GM21526 (cell line): ENCODE results near the gene SCUBE1.
"Not testable (repeated sequence)": the region's sequence is repeated elsewhere in the genome, so short reads cannot be mapped to it uniquely, and the experiment has no call there.

Experiments used
- ATAC-seq: cut with Tn5 transposase; IDR thresholded peaks from one replicate; pipeline ENCODE4 v1.9.1; 2021; ENCODE audit warnings: moderate library complexity; ENCODE audit not compliant: unreplicated experiment, low FRiP score

Gene SCUBE1

GRCh38 chr22:43363315-43364168 lies 20.4 kb upstream of the SCUBE1 start:
- no peak for ATAC-seq

GRCh38 chr22:43360576-43360975 lies 17.4 kb upstream of the SCUBE1 start:
- no peak for ATAC-seq

GRCh38 chr22:43356881-43357280 lies 13.7 kb upstream of the SCUBE1 start:
- no peak for ATAC-seq

- ATAC-seq = not testable (repeated sequence)
Observed at GRCh38 chr22:43355688-43356087, 12.5 kb upstream of the SCUBE1 start.

- no peak for ATAC-seq
Observed at GRCh38 chr22:43351966-43352345, 8.8 kb upstream of the SCUBE1 start.

GRCh38 chr22:43349636-43350035 lies 6.5 kb upstream of the SCUBE1 start:
- no peak for ATAC-seq

- ATAC-seq = no peak
Observed at GRCh38 chr22:43346521-43346929, 3.4 kb upstream of the SCUBE1 start.

- ATAC-seq = no peak
Observed at GRCh38 chr22:43345761-43346301, 2.7 kb upstream of the SCUBE1 start.

GRCh38 chr22:43345356-43345755 lies 2.2 kb upstream of the SCUBE1 start:
- ATAC-seq = no peak

- ATAC-seq = no peak
Observed at GRCh38 chr22:43344520-43344787, 1.3 kb upstream of the SCUBE1 start.

- no peak for ATAC-seq
Observed at GRCh38 chr22:43343670-43344519, 723 bp upstream of the SCUBE1 start.

- no peak for ATAC-seq
Observed at GRCh38 chr22:43342347-43343261, 568 bp downstream of the SCUBE1 start.

GRCh38 chr22:43341565-43341964 lies 1.6 kb downstream of the SCUBE1 start:
- no peak for ATAC-seq

GRCh38 chr22:43338766-43339345 lies 4.3 kb downstream of the SCUBE1 start:
- no peak for ATAC-seq

GRCh38 chr22:43337946-43338345 lies 5.2 kb downstream of the SCUBE1 start:
- ATAC-seq = no peak

GRCh38 chr22:43337385-43337784 lies 5.8 kb downstream of the SCUBE1 start:
- no peak for ATAC-seq

GRCh38 chr22:43334378-43334777 lies 8.8 kb downstream of the SCUBE1 start:
- ATAC-seq = no peak

- ATAC-seq = no peak
Observed at GRCh38 chr22:43333978-43334377, 9.2 kb downstream of the SCUBE1 start.

GRCh38 chr22:43333156-43333555 lies 10.0 kb downstream of the SCUBE1 start:
- ATAC-seq = no peak

GRCh38 chr22:43331698-43332097 lies 11.5 kb downstream of the SCUBE1 start:
- ATAC-seq = no peak
